HG02973 (cell line): ENCODE results near the gene DIAPH3.
A peak's percentile ranks its signal among the peaks of the same experiment; 100 is the strongest.

Experiments
- ATAC-seq: cut with Tn5 transposase; IDR thresholded peaks from one replicate; pipeline ENCODE4 v1.9.1; 2021; ENCODE audit warnings: moderate library complexity; ENCODE audit not compliant: unreplicated experiment

The DIAPH3 gene

DNA sequence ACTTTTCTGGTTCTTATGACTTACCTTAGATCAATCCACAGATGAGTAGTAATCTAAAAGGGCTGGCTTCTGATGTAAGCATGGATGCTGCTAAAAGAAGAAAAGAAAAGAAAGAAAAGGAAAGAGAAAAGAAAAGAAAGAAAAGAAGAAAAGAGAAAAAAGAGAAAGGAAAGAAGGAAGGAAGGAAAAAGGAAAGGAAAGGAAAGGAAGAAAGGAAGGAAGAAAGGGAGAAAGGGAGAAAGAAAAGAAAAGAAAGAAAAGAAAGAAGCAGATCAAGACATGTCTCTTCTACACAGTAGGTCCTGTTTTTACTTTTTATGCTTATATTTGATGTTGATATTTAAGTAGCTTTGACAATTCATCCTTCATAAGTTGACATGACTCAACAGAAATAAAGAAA, 421.3 kb downstream of the DIAPH3 start:
- no peak for ATAC-seq

GRCh38 chr13:59738921-59739320, 424.8 kb downstream of the DIAPH3 start:
- no peak for ATAC-seq

GRCh38 chr13:59734393-59734792, 429.3 kb downstream of the DIAPH3 start:
- ATAC-seq: peak; percentile 100

DNA sequence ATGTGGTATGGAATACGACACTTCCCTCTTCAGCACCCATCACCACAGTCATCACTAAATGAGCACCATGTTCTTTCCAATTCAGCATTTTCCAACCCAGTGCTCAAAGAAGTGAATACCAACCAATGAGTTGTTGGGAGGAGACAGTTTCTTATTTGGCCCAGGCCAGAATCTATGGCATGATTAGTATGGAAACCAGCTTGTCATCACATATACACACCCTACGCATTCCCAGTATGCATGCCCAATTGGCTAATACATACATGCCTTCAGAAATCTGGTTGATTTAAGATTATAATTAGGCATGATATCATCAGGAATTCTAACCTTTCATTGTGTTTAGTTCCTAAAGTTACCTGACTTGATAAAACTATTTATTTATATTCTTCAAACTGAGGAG, 430.0 kb downstream of the DIAPH3 start:
- ATAC-seq: no peak

- no peak for ATAC-seq
These were observed 433.7 kb downstream of the DIAPH3 start for GRCh38 chr13:59730026-59730425.

- ATAC-seq: no peak
These were observed 434.7 kb downstream of the DIAPH3 start for GRCh38 chr13:59728896-59729545.

DNA sequence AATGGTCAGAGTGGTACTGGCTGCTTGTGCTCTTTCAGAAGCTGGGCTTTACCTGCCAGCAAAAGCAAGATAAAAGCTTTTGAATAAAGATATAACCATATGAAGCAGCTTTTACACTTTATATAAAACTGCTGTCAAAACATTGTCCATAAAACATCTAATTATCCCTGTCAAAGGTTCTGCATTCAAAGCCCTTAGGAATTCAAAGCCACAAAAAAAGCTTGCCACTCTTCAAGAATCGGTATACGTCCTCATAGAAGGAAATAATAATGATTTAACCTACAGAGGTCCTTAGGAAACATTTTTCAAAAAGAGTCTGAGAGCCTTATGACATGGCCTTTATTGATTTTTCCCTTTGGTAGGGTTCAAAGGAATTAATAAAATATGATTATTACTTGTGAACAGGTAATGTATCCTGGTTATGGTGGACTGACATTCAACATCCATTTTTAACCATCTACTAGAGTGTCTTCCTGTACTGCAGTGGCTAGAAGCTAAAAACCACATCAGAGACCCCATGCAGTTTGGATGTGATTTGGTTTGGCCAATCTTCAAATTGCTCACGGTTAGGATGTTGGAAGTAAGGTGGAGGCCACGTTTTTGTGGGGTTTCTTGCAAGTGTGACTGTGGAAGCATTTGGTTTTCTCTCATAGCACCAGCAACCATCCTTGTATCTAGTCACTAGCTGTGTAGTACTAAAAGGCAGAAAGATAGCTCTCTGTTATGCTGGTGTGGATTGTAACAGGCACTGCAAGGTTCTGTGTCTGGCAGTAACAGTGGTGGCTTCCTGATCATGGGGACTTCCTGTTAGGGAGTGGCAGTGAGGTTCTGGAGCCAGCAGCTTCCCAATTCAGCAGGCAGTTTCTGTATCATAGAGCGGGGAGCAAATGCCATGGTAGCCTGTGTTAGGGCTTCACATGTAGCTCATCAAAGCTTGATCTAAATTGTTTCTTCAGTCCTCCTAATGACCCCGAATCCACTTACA, 441.5 kb downstream of the DIAPH3 start:
- ATAC-seq: no peak

DNA sequence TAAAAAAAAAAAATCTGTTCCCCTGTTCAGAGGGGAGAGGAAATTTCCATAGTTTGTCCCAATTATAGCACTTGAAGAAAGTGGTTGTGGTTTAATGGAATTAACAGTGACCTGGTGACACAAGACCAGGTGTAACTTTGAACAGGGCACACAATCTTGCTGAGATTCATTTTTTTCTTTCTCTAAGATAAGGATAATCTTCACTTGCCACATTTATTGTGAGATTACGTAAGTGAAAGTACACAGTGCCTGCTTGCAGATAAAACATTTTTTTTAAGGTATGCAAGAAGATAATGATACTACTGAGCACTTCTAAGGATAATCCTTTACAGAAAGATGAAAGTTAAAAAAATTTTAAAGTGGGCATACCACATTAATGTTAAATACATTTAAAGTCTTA, 448.1 kb downstream of the DIAPH3 start:
- ATAC-seq: no peak

DNA sequence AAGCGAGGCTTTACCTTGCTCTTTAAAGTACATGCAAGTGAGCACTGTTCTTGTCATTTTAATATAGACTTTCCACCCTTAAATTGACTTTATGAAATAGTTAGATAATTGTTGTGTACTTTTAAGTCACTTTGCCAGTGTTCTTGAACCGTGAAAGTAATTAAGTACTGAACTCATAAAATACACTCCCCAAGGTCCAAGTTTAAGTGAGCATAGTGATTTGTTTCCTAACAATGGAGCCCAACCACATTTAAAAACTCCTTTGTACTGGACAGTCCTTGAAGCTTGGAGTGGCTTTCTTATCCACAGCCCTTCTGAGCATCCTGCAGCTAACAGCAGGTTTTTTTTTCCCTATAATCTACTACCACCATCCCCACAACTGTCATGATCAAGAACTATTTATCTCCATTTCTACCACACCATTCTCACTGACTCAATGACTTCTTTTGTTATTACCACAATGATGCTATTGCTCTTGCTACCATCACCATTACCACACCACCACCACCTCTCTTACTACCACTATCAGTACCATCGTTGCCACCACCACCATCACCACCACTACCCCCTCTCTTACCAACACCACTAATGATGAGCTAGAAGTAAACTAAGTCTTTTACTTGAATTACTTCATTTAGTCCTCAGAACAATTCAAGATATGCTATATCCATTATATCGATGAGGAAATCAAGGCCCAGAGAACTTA, 452.6 kb downstream of the DIAPH3 start:
- ATAC-seq: no peak

GRCh38 chr13:59710416-59710815, 453.3 kb downstream of the DIAPH3 start:
- no peak for ATAC-seq

GRCh38 chr13:59706101-59706976, 457.4 kb downstream of the DIAPH3 start:
- ATAC-seq: no peak

GRCh38 chr13:59702269-59702668, 461.5 kb downstream of the DIAPH3 start:
- no peak for ATAC-seq

DNA sequence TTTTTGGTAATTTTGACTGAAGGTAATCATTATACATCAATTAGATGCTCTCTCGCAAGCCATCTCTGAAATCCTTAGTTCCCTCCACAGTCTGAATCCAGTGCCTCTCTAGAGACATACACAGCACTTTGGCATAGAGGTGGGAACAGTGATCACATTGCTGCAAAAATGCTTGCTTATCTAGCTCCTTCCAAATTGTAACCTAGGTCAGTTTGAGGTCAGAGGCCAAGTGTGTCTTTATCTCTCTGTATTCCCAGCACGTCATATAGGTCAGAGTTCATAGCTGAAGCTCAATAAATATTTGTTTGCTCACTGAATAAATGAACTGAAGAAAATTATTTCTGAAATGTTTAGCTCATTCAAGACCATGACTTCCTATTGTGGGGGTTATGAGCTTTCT, 462.5 kb downstream of the DIAPH3 start:
- ATAC-seq: no peak

- ATAC-seq: no peak
These were observed 463.4 kb downstream of the DIAPH3 start for GRCh38 chr13:59700281-59700680.

DNA sequence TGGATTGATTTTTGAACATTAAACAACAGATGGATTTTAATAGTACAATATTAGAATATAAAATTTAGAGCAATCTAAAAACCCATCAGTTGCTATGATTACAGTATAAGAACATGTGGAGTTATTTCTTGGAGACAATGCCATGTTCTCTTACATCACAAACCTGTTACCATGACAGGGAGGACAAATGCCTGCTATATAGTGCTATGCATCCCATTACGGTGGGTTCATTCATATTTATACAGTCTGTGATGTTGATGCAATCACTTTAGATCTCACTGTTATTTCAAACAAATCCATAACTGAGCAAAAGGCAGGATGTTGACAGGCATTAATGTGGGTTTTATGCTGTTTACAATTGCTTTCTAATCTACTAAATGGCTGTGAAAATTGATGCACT, 467.5 kb downstream of the DIAPH3 start:
- ATAC-seq: no peak

DNA sequence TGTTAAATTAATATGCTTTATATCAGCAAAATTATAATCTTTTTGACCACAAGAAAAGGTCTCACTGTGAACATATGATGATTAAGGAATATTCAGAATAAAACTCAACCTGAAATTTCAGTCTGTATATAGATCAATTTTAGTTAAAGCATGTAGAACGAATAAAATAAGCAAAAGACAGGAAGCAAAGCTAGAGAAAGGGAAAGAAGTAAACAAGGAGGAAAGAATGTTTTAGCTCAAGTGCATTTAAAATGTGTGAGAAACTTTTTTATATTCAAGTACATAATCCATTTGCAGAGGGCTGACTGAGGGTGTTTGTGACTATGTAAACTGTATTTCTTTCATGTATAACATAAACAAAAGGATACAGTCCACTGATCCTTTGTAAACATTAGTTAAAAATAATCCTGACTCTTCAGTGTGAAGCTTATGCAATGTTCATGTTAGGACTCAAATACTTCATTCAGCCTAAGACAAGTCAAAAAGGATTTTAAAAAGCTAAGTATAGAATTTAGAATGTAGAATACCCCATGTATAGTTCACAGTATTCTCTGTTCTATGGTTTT, 472.1 kb downstream of the DIAPH3 start:
- ATAC-seq: no peak

- ATAC-seq: no peak
These were observed 472.7 kb downstream of the DIAPH3 start for GRCh38 chr13:59690857-59691500.

DNA sequence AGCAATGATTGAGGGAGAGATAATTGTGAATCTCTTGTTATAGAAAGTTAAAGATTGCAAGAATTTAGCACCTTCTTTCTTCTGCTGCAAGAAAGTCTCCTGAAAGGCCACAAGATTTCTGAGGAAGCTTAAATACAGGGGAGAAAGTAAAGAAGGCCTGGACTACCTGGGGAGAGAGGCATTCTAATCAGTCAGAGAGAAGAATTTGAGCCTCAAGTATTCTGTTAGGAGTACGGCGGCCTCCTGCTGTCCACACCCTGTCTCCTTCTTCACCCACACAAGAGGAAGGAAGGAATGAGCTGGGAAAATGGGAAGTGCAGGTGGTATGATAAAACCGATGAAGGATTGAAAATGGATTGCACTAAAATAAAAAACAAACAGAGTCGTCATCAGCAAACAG, 474.7 kb downstream of the DIAPH3 start:
- ATAC-seq: no peak

DNA sequence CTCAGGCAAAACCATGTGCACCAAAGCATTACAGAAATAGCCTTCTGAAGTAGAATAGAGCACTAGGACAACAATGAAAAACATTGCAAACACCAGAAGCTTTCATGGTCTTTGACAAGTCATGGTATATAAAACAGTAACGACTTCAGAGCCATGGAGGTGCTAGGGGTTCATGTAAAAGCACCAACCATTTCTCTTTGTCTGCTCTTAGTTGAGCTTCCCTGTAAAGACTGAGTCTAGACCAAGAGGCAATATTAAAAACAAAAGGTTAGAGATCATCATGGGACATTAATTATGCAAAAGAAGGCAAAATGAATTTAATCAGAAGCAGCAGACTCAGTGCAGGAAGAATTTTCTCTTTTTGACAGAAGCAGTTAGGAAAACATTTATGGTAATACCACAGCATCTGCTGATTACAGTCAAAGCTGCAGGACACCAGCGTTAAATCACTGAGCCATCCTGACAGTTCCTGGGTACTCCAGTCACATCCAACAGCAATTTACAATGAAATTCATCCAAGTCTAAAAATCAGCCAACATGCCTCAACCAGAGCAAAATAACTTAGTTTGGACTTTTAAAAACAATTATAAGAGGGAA, 476.8 kb downstream of the DIAPH3 start:
- no peak for ATAC-seq
